H1 (cell line): Measurements from ENCODE around the gene CYP11A1. TPM values are rescaled to one million over a fixed set of nuclear protein-coding genes. Genes with fewer than 3 reads are reported as not detected.

Source experiments
- BCL11A ChIP-seq, 2 experiments: IDR thresholded peaks; one replicate each; pipeline ENCODE4 v1.6.1; 2011; ENCODE audit warnings: low read depth in 2 of 2, low read length in 2 of 2, mild to moderate bottlenecking in 2 of 2
- CBX8 ChIP-seq: fragments of 300-800, 300-1000 bp; sonication (generic); IDR thresholded peaks from 2 replicates; pipeline ENCODE4 v1.7.1; 2016; ENCODE audit warnings: low read depth, low read length, borderline replicate concordance
- HDAC6 ChIP-seq: IDR thresholded peaks from one replicate; pipeline ENCODE4 v1.7.1; 2012; ENCODE audit warnings: low read depth, mild to moderate bottlenecking, inconsistent platforms, low read length, moderate library complexity
- JUND ChIP-seq: IDR thresholded peaks from 2 replicates; pipeline ENCODE4 v1.6.1; 2011; ENCODE audit warnings: mild to moderate bottlenecking, improper control_type of control experiment, low read length
- PHF8 ChIP-seq: fragments of 200-600 bp; sonication (generic); conservative IDR thresholded peaks from 2 replicates; pipeline ENCODE4 v1.7.1; 2012; ENCODE audit warnings: low read depth, mild to moderate bottlenecking, inconsistent platforms, low read length, moderate library complexity
- POLR2AphosphoS5 ChIP-seq: IDR thresholded peaks from 2 replicates; pipeline ENCODE4 v1.6.1; 2011; ENCODE audit warnings: low read depth, low read length
- SIN3A ChIP-seq, 2 experiments: IDR thresholded peaks in 1 of 2; conservative IDR thresholded peaks in 1 of 2; 2 replicates each; pipeline ENCODE4 v1.6.1; 2011 to 2012; ENCODE audit warnings: low read length in 2 of 2, improper control_type of control experiment in 1 of 2, low read depth in 1 of 2, mild to moderate bottlenecking in 1 of 2
- TCF12 ChIP-seq: IDR thresholded peaks from 2 replicates; pipeline ENCODE4 v1.6.1; 2011; ENCODE audit warnings: low read depth, mild to moderate bottlenecking, low read length
- polyA plus RNA-seq, 7 experiments: library from polyadenylated mRNA; depleted of rRNA in 3 of 7; stranded (reverse) in 5 of 7; unstranded in 2 of 7; fragments of >200 nt in 5 of 7; fragments of 200-250 nt in 2 of 7; gene quantifications; 1 replicate in 5 of 7; 2 replicates in 1 of 7; 4 replicates in 1 of 7; pipeline versions ENCODE4 v1.2.1 to v1.2.3, GENCODE V29; 2011 to 2013; ENCODE audit warnings: missing spikeins in 2 of 7, mixed read lengths in 2 of 7
- total RNA-seq: library from RNA; stranded (reverse); fragmentation: NEBNext Ultra II Directional; extraction: Animal tissue kit (Norgen Biotek cat#: 25700); gene quantifications from 2 replicates; pipeline ENCODE4 v1.2.1, GENCODE V29; 2021

The CYP11A1 gene
- total and polyA plus RNA-seq, 2 of the 8 experiments (the other 6 are each of a cell fraction or from before 2014, with no cell fraction given): 1.9 to 7.2 TPM

- TF ChIP-seq CBX8 (no peak), PHF8 (no peak), BCL11A (IDR thresholded peaks at IDR 0.05; ENCODE audit: low read depth in 2 of 2, low read length in 2 of 2) (no peak), POLR2AphosphoS5 (no peak), SIN3A (conservative IDR thresholded peaks at IDR 0.05 in 1 of 2, IDR thresholded peaks at IDR 0.05 in 1 of 2; ENCODE audit: low read depth in 1 of 2, low read length in 2 of 2) (peak; percentile 98 to 99), TCF12 (0 out of 2 replicates have a peak, but pooled peaks have one; percentile 7), HDAC6 (no peak), JUND (no peak)
These were observed 76.1 kb downstream of the CYP11A1 start (continued) for GRCh38 chr15:74291101-74292071.
